ENCODE measurements around the gene CDCP1.

GRCh38 chr3:45181496-45181895, 35.3 kb upstream of the CDCP1 start:
- TF ChIP-seq POLR2AphosphoS5 (IDR thresholded peaks at IDR 0.05) (no peak), CTCF (IDR thresholded peaks at IDR 0.05) (no peak)
